Neural progenitor cell (in vitro differentiated cells): ENCODE results near the gene POLR3A. TPM values are rescaled to one million over a fixed set of nuclear protein-coding genes. Genes with fewer than 3 reads are reported as not detected.
A peak's percentile ranks its signal among the peaks of the same experiment; 100 is the strongest.

Experiments
- DNase-seq: peaks from one replicate; pipeline ENCODE4 v3.0.0-alpha.2; 2016; ENCODE audit warnings: low spot score
- H2AFZ ChIP-seq: fragments of 200-600 bp; sonication (generic); replicated peaks from 2 replicates; pipeline ENCODE4 v1.6.1; 2016; ENCODE audit warnings: antibody characterized with exemption
- H3F3A ChIP-seq: fragments of 200-600 bp; sonication (generic); 2 replicates; pipeline ENCODE4 v1.6.1; 2016; ENCODE audit warnings: antibody characterized with exemption, low read depth
- H3K27ac ChIP-seq: fragments of 200-600 bp; sonication (generic); 2 replicates; pipeline ENCODE4 v1.5.1; 2016; ENCODE audit warnings: mild to moderate bottlenecking
- H3K27me3 ChIP-seq: fragments of 200-600 bp; sonication (generic); 2 replicates; pipeline ENCODE4 v1.6.1; 2016; ENCODE audit warnings: mild to moderate bottlenecking, moderate library complexity
- H3K36me3 ChIP-seq: fragments of 200-600 bp; sonication (generic); 2 replicates; pipeline ENCODE4 v1.5.1; 2016
- H3K4me1 ChIP-seq: fragments of 200-600 bp; sonication (generic); 2 replicates; pipeline ENCODE4 v1.6.1; 2016; ENCODE audit warnings: mixed run types
- H3K4me2 ChIP-seq: fragments of 200-600 bp; sonication (generic); 2 replicates; pipeline ENCODE4 v1.6.1; 2016
- H3K4me3 ChIP-seq: fragments of 200-600 bp; sonication (generic); 2 replicates; pipeline ENCODE4 v1.5.1; 2016
- H3K79me2 ChIP-seq: fragments of 200-600 bp; sonication (generic); 2 replicates; pipeline ENCODE4 v1.6.1; 2016; ENCODE audit warnings: low read depth
- H3K9ac ChIP-seq: fragments of 200-600 bp; sonication (generic); 2 replicates; pipeline ENCODE4 v1.6.1; 2016
- H3K9me3 ChIP-seq: fragments of 200-600 bp; sonication (generic); 2 replicates; pipeline ENCODE4 v1.5.1; 2016; ENCODE audit warnings: low read depth
- H4K20me1 ChIP-seq: fragments of 200-600 bp; sonication (generic); 2 replicates; pipeline ENCODE4 v1.6.1; 2016; ENCODE audit warnings: low read depth
- H3K27ac Mint-ChIP-seq: 3 replicates; pipeline ENCODE4 v1.8.0; 2021; ENCODE audit warnings: mixed read lengths
- H3K27me3 Mint-ChIP-seq: 2 replicates; pipeline ENCODE4 v1.8.0; 2022; ENCODE audit warnings: low read depth, mild to moderate bottlenecking, inconsistent platforms, moderate library complexity, mixed read lengths; ENCODE audit not compliant: insufficient read depth
- H3K36me3 Mint-ChIP-seq: 3 replicates; pipeline ENCODE4 v1.8.0; 2021; ENCODE audit warnings: mixed read lengths
- H3K4me1 Mint-ChIP-seq: 3 replicates; pipeline ENCODE4 v1.8.0; 2021; ENCODE audit warnings: mixed read lengths
- H3K4me3 Mint-ChIP-seq: 3 replicates; pipeline ENCODE4 v1.8.0; 2021; ENCODE audit warnings: mild to moderate bottlenecking, moderate library complexity, mixed read lengths
- H3K9me3 Mint-ChIP-seq: 3 replicates; pipeline ENCODE4 v1.8.0; 2020; ENCODE audit warnings: mixed read lengths
- CTCF ChIP-seq: fragments of 200-600 bp; sonication (generic); IDR thresholded peaks from 2 replicates; pipeline ENCODE4 v1.5.1; 2017; ENCODE audit warnings: antibody characterized with exemption, mild to moderate bottlenecking
- EZH2 ChIP-seq: fragments of 200-600 bp; sonication (generic); IDR thresholded peaks from 2 replicates; pipeline ENCODE4 v1.6.1; 2017; ENCODE audit warnings: antibody characterized with exemption, mild to moderate bottlenecking, moderate library complexity
- EZH2phosphoT487 ChIP-seq: fragments of 200-600 bp; sonication (generic); IDR thresholded peaks from 2 replicates; pipeline ENCODE4 v1.6.1; 2017; ENCODE audit warnings: antibody characterized with exemption
- total RNA-seq: library from RNA; depleted of rRNA; stranded (reverse); fragments of >200 nt; gene quantifications from 2 replicates; pipeline ENCODE4 v1.2.3, GENCODE V29; 2015; ENCODE audit warnings: low replicate concordance

The POLR3A gene
- total RNA-seq, 1 donor from 2014 or later: 16.0 TPM

DNA sequence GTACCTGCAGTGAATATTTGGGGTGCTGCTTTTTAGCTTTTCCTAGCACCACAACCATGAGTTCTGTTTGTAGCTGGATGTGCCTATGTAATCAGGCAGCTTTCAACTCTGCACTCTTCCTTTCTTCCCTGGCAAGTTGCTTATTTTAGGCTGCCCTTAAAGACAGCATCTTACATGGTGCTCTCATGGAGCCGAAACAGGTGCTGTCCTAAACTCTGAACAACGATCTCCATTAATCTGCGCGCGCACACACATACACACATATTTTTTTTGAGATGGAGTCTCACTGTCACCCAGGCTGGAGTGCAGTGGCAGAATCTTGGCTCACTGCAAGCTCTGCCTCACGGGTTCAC, 13.4 kb upstream of the POLR3A start:
- peaks cover 22% of the 10 kb centered on the region for H3K36me3 ChIP-seq
- H2AFZ ChIP-seq: no peak overlapping the region
- H3K36me3 Mint-ChIP-seq: peaks cover 26% of the 10 kb centered on the region
- H3K27me3 ChIP-seq: no peaks in the 10 kb centered on the region
- no peak for TF ChIP-seq EZH2
- no peak for TF ChIP-seq EZH2phosphoT487
- no peak for TF ChIP-seq CTCF
- H3K9ac ChIP-seq: no peak overlapping the region
- peaks cover 34% of the 10 kb centered on the region for H3K79me2 ChIP-seq
- peak overlapping the region; percentile 41 for H3K27ac ChIP-seq
- no peak overlapping the region for H3K27ac Mint-ChIP-seq
- H3K9me3 Mint-ChIP-seq: no peaks in the 10 kb centered on the region
- no peak overlapping the region for H3K4me3 Mint-ChIP-seq
- H3K4me1 ChIP-seq: peaks cover 16% of the 10 kb centered on the region
- no peak for DNase-seq
- no peak overlapping the region for H3K4me2 ChIP-seq
- no peak overlapping the region for H3K4me3 ChIP-seq
- no peaks in the 10 kb centered on the region for H3K9me3 ChIP-seq
- peaks cover 15% of the 10 kb centered on the region for H3K4me1 Mint-ChIP-seq
- H3K27me3 Mint-ChIP-seq: no peaks in the 10 kb centered on the region
- H3F3A ChIP-seq: peaks cover 56% of the 10 kb centered on the region
- H4K20me1 ChIP-seq: peaks cover 55% of the 10 kb centered on the region

- DNase-seq: no peak
- Mint-ChIP-seq H3K27ac (no peak overlapping the region), H3K4me3 (no peak overlapping the region), H3K4me1 (peaks cover 14% of the 10 kb centered on the region), H3K36me3 (peaks cover 30% of the 10 kb centered on the region), H3K27me3 (no peaks in the 10 kb centered on the region), H3K9me3 (no peaks in the 10 kb centered on the region)
- no peak overlapping the region for H3K9ac ChIP-seq
- peaks cover 60% of the 10 kb centered on the region for H4K20me1 ChIP-seq
- no peak overlapping the region for H3K4me2 ChIP-seq
- H3K4me1 ChIP-seq: peaks cover 18% of the 10 kb centered on the region
- H3K27me3 ChIP-seq: no peaks in the 10 kb centered on the region
- H3K4me3 ChIP-seq: no peak overlapping the region
- H3K27ac ChIP-seq: peak overlapping the region; percentile 41
- peaks cover 39% of the 10 kb centered on the region for H3K79me2 ChIP-seq
- TF ChIP-seq CTCF: no peak
- TF ChIP-seq EZH2phosphoT487: no peak
- TF ChIP-seq EZH2: no peak
- H2AFZ ChIP-seq: no peak overlapping the region
- H3F3A ChIP-seq: peaks cover 59% of the 10 kb centered on the region
- H3K36me3 ChIP-seq: peaks cover 22% of the 10 kb centered on the region
- H3K9me3 ChIP-seq: no peaks in the 10 kb centered on the region
These were observed 12.9 kb upstream of the POLR3A start for GRCh38 chr10:78042058-78042751.

DNA sequence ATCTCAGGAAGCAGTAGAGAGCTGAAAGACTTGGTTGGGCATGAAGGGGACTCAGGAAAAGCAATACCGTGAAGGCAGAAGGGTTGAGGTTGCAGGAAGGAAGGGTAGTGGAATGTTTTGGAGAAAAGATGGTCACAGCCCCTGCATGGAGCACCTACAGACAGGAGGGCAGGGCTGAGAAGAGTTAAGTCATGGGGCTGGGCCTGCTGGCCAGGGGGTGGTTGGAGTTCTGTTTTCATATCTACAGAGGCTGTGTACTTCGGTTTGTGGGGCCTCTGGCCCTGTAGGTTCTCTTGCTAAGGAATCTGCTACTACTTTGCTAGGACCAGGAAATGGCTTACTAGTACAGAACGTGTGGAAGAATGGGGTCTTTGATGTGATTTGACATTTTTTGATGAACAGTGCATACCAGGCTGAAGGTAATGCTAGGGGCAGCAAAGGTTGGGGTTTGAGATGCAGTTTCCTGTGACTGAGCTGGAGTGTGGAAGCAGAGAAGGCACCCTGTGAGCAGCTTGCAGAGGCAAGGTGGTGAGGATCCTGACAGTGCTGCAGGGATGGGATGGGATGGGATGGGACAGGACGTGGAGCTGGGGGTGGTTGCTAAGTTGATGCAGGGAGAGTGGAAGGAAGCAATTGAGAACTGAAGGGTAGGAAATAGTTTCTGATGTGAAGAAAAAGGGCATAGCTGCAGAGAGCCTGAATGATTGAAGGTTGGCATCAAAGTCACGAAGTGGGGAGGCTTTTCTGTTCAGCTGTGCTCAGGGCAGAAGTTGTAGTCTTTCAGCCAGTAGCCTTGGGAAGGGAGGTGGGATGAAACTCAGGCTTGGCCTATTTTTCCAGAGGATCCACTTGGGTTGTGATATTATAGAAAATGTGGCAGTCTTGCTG, 12.1 kb upstream of the POLR3A start:
- H4K20me1 ChIP-seq: peaks cover 68% of the 10 kb centered on the region
- Mint-ChIP-seq H3K9me3 (no peaks in the 10 kb centered on the region), H3K27ac (no peak overlapping the region), H3K4me1 (peaks cover 19% of the 10 kb centered on the region), H3K27me3 (no peaks in the 10 kb centered on the region), H3K4me3 (no peak overlapping the region), H3K36me3 (peaks cover 37% of the 10 kb centered on the region)
- TF ChIP-seq EZH2 (no peak), CTCF (no peak), EZH2phosphoT487 (no peak)
- no peak overlapping the region for H3K4me2 ChIP-seq
- no peaks in the 10 kb centered on the region for H3K9me3 ChIP-seq
- peak overlapping the region; percentile 25 for H3K27ac ChIP-seq
- peaks cover 47% of the 10 kb centered on the region for H3K79me2 ChIP-seq
- H2AFZ ChIP-seq: no peak overlapping the region
- no peak for DNase-seq
- H3K36me3 ChIP-seq: peaks cover 28% of the 10 kb centered on the region
- H3K27me3 ChIP-seq: no peaks in the 10 kb centered on the region
- H3K9ac ChIP-seq: no peak overlapping the region
- peaks cover 26% of the 10 kb centered on the region for H3K4me1 ChIP-seq
- no peak overlapping the region for H3K4me3 ChIP-seq
- H3F3A ChIP-seq: peaks cover 67% of the 10 kb centered on the region
